HG03045 (cell line): Measurements from ENCODE around the gene SLC22A6.

Experiments
- ATAC-seq: cut with Tn5 transposase; IDR thresholded peaks from one replicate; pipeline ENCODE4 v1.9.1; 2021; ENCODE audit warnings: mild to moderate bottlenecking, moderate library complexity; ENCODE audit not compliant: unreplicated experiment

The SLC22A6 gene

DNA sequence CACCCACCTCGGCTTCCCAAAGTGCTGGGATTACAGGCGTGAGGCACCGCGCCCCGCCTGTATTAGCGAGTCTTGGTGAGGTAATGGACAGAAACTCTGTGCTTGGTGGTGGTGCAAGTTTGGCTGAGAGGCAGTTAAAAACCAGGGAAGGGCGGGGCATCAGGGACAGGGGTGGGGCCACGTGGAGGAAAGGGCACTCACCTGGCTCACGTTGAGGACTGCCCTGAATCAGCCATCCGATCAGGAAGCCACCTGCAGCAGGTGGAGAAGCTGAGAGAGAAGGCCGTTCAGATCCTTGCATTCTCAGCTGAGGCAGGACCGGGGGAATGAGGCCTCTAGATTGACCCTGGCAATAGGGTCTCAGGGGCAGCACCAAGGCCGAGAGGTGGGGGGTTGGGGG is 51.5 kb downstream of the SLC22A6 start:
- ATAC-seq: no peak

DNA sequence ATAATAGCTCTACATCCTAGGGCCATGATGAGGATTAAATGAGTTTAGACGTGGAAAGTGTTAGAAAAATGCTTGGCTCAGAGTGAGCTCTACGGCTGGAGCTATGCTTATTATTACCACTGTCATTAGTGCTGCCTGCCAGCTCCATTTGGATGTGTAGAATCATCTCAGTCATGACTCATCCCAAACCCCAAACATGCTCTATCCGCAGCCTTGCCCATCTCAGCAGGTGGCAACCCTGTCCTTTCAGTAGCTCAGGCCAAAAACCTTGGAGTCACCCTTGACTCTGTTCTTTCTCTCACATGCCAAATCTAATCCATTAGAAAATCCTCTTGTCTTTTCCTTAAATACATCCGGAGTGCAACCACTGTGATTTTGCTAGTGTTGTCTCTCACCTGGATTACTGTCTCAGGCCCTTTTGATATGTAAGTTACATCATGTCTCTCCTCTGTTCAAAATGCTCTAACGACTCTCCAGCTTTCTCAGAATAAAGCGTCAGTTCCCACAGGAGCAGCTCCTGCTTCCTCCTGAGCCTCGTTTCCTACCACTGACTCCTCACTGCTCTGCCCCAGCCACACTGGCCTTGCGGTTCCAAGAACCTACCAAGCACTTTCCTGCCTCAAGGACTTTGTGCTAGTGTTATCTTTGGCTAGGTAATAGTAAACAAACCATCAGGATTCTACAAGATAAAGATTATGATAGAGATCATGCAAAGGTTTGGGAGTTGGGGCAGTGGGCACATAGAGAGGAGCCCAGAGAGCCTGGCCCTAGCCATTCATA is 53.1 kb downstream of the SLC22A6 start:
- no peak for ATAC-seq

DNA sequence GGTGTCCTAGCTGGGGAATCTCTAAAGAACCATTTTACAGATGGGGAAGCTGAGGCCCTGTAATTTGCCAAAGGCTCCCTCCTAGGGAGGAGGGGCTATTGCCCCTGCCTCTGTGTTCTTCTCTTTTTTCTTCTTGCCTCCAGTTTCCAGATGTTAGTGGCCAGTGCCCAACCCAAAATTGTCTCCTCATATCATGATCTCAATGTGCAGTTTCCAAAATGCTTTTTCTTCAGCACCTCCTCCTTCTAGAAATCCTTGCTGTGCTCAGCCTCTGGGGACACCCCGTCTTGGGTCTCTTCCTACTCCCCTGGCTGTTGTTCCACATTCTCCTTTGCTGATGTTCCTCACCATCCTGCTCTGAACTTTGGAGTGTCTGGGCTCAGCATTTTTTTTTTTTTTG is 54.1 kb downstream of the SLC22A6 start:
- ATAC-seq: no peak

DNA sequence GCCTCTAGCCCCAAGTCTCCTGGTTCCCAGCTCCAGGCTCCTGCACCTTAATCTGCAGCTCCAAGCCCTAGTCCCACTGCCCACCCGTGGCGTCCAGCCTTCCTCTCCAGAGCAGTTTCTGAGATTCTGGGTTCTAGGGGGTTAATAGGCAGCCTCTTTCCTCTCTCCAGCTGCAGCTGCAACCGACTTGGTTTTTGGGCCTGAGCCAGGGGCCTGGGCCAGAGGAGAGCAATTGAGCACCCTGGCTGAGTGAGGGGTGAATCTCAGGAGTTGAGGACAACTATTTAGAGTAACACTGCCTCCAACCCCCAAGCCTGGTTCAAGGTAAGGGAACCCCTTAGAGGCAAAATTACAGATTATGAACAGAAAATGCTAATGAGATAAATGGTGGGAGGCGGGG is 54.6 kb downstream of the SLC22A6 start:
- no peak for ATAC-seq

DNA sequence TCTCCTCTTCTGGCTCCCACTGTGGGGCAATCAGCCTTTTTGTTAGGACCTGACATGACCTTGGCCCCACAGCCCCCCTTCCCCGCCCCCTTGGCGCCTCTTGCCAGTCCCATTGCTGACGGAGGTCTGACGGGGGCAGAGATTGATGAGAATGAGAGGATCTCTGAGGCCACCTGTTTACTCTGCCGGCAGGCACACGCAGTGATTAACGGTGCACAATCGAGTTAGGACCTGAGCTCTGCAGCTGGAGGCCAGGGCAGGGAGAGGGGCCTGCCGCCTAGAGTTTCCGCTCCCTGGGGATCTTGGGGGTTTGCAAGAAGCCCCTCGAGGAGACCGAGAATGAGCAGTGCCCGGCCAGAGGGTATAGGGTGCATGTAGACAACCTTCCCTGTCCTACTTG is 56.8 kb downstream of the SLC22A6 start:
- no peak for ATAC-seq

DNA sequence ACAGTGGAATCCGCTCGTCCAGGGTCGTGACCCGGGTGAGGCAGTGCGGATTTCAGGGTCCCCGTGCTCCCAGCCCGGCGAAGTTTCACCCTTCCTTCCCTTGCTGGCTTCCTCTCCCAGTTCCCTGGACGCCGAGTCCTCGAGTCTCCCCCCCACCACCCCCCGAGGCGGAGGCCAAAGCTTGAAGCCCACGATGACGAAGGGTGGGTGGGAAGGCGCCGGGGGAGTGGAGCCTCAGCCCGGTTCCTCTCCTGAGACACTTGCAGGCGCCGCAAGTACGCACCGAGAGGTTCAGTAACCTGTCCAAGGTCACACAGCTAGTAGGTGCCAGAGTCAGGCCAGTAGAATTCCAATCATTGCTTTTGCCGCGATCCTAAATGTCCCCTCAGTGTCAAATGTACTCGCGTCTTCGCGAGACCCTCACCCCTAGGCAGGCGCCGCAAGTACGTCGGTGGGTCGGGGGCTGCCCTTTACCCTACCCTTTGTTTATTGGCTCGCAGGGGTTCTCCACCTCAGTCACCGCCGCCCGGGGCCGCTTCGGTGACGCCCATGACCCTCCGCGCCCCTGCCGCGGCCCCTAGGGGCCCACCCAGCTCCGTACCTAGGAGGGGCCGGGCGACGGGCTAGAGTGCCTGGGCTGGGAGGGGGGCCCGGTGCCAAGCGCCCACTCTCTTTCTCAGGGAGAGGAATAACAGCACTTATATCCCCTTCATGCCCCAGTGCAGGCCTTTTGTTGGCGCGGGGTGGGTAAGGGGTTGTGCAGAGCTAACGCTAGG is 57.9 kb downstream of the SLC22A6 start:
- ATAC-seq: no peak
